Measurements from ENCODE around the gene ZNF311. TPM values are rescaled to one million over a fixed set of nuclear protein-coding genes. Genes with fewer than 3 reads are reported as not detected.

The ZNF311 gene
- total RNA-seq, 3 donors from 2014 or later (not counting 1 experiment from before 2014, with no cell fraction given) = 0.23 to 0.29 (median 0.28) TPM

DNA sequence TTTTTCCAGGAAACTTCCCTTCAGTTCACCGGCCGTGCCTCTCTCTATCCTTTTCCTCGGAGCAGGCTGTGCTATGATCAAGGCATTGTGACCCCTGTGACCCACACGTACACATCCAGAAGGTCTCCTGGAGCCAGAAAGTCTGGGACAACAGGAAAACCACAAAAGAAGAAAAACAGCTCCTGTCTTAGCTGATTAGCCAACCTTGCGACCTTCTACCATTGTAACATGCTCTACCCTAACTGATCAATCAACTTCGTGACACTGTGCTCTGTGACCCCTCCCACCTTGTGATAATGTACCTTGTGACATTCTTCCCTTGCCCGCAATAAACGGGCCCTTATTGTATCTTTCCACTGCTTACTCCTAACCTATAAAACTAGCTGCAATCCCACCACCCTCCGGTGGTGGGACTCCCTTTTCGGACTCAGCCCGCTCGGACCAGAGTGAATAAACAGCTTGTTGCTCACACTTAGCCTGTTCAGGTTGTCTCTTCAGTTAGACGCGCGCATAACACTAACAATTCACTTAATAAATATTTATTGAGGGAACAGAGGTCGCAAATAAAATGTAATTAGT lies 24.2 kb downstream of the ZNF311 start:
- H3K4me3 ChIP-seq (ENCODE audit: low read length) = peak overlapping the region; percentile 86
- WGBS (ENCODE audit: insufficient coverage) = under 1% methylated on average over 12 of the region's 16 CpGs
- TF ChIP-seq, protein P1, sequence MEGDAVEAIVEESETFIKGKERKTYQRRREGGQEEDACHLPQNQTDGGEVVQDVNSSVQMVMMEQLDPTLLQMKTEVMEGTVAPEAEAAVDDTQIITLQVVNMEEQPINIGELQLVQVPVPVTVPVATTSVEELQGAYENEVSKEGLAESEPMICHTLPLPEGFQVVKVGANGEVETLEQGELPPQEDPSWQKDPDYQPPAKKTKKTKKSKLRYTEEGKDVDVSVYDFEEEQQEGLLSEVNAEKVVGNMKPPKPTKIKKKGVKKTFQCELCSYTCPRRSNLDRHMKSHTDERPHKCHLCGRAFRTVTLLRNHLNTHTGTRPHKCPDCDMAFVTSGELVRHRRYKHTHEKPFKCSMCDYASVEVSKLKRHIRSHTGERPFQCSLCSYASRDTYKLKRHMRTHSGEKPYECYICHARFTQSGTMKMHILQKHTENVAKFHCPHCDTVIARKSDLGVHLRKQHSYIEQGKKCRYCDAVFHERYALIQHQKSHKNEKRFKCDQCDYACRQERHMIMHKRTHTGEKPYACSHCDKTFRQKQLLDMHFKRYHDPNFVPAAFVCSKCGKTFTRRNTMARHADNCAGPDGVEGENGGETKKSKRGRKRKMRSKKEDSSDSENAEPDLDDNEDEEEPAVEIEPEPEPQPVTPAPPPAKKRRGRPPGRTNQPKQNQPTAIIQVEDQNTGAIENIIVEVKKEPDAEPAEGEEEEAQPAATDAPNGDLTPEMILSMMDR (IDR thresholded peaks at IDR 0.05) = peak; percentile 9
- Mint-ChIP-seq H3K9me3 (no peaks in the 10 kb centered on the region), H3K4me1 (peaks cover 62 to 69% of the 10 kb centered on the region in 2 donors), H3K27me3 (ENCODE audit: low read depth in 2 of 2) (peaks cover 39 to 64% of the 10 kb centered on the region in 2 donors), H3K4me3 (peak overlapping the region; percentile 97), H3K36me3 (peaks cover 19% of the 10 kb centered on the region), H3K27ac (peak overlapping the region; percentile 95 to 99)
- DNase-seq (peak in 1 of 2 donors; percentile 69), ATAC-seq (peak; percentile 44 to 50 (median 45))
- H3K4me1 ChIP-seq (ENCODE audit: control insufficient read depth, insufficient read depth, low read length) = peaks cover 19% of the 10 kb centered on the region
- peaks cover 22% of the 10 kb centered on the region for H3K27me3 ChIP-seq (ENCODE audit: control insufficient read depth, insufficient read depth, low read length)
- no peaks in the 10 kb centered on the region for H3K36me3 ChIP-seq (ENCODE audit: control insufficient read depth, insufficient read depth, low read length)
- H3K27ac ChIP-seq (ENCODE audit: low read length) = no peak overlapping the region
- intact Hi-C loops (cut with micrococcal nuclease) = loop anchor here (1.0 to 5.0 kb wide), 4 partner anchors 40 to 1504 kb away; no protein-coding TSS in a partner anchor
- H3K9me3 ChIP-seq (ENCODE audit: control insufficient read depth, insufficient read depth, low read length) = no peaks in the 10 kb centered on the region

- ATAC-seq (no peak), DNase-seq (peak in 1 of 2 donors; percentile 36)
- no peaks in the 10 kb centered on the region for H3K9me3 Mint-ChIP-seq
- peaks cover 17% of the 10 kb centered on the region for H3K4me1 ChIP-seq (ENCODE audit: control insufficient read depth, insufficient read depth, low read length)
- H3K27ac Mint-ChIP-seq = peak overlapping the region; percentile 95 to 99
- 61% methylated on average over 8 of the region's 8 CpGs for WGBS (ENCODE audit: insufficient coverage)
- peaks cover 39 to 62% of the 10 kb centered on the region in 2 donors for H3K27me3 Mint-ChIP-seq (ENCODE audit: low read depth in 2 of 2)
- H3K4me3 ChIP-seq (ENCODE audit: low read length) = no peak overlapping the region
- intact Hi-C loops (cut with micrococcal nuclease) = loop anchor here (2.0 to 5.0 kb wide), 3 partner anchors 39 to 1503 kb away; no protein-coding TSS in a partner anchor
- peaks cover 22% of the 10 kb centered on the region for H3K27me3 ChIP-seq (ENCODE audit: control insufficient read depth, insufficient read depth, low read length)
- no peaks in the 10 kb centered on the region for H3K9me3 ChIP-seq (ENCODE audit: control insufficient read depth, insufficient read depth, low read length)
- TF ChIP-seq, protein P1 (IDR thresholded peaks at IDR 0.05) = no peak
- no peak overlapping the region for H3K27ac ChIP-seq (ENCODE audit: low read length)
- no peaks in the 10 kb centered on the region for H3K36me3 ChIP-seq (ENCODE audit: control insufficient read depth, insufficient read depth, low read length)
- H3K4me1 Mint-ChIP-seq = peaks cover 55 to 66% of the 10 kb centered on the region in 2 donors
- peaks cover 19% of the 10 kb centered on the region for H3K36me3 Mint-ChIP-seq
- peak overlapping the region; percentile 97 for H3K4me3 Mint-ChIP-seq
Measured at GRCh38 chr6:28980137-28980851, 24.8 kb downstream of the ZNF311 start.

- TF ChIP-seq, protein P1 (IDR thresholded peaks at IDR 0.05) = no peak
- no peak overlapping the region for H3K4me3 Mint-ChIP-seq
- DNase-seq = no peak
- Histone ChIP-seq H3K36me3 (ENCODE audit: control insufficient read depth, insufficient read depth, low read length) (no peaks in the 10 kb centered on the region), H3K9me3 (ENCODE audit: control insufficient read depth, insufficient read depth, low read length) (no peaks in the 10 kb centered on the region), H3K27ac (ENCODE audit: low read length) (no peak overlapping the region), H3K4me1 (ENCODE audit: control insufficient read depth, insufficient read depth, low read length) (peaks cover 16% of the 10 kb centered on the region), H3K27me3 (ENCODE audit: control insufficient read depth, insufficient read depth, low read length) (peaks cover 24% of the 10 kb centered on the region), H3K4me3 (ENCODE audit: low read length) (no peak overlapping the region)
- ATAC-seq = no peak
- H3K27me3 Mint-ChIP-seq (ENCODE audit: low read depth in 2 of 2) = peaks cover 39 to 56% of the 10 kb centered on the region in 2 donors
- H3K36me3 Mint-ChIP-seq = peaks cover 19% of the 10 kb centered on the region
- WGBS (ENCODE audit: insufficient coverage) = 25% methylated on average over 1 of the region's 2 CpGs
- peak overlapping the region in 1 of 2 donors; percentile 68 for H3K27ac Mint-ChIP-seq
- intact Hi-C loops (cut with micrococcal nuclease) = loop anchor here (2.0 to 5.0 kb wide), 3 partner anchors 39 to 1502 kb away; no protein-coding TSS in a partner anchor
- peaks cover 49 to 60% of the 10 kb centered on the region in 2 donors for H3K4me1 Mint-ChIP-seq
- no peaks in the 10 kb centered on the region for H3K9me3 Mint-ChIP-seq
Measured at GRCh38 chr6:28979679-28980078, 25.4 kb downstream of the ZNF311 start.

Measured in natural killer cell (primary cell).